Gastroesophageal sphincter (tissue), 4 donors: ENCODE data around the gene LASP1. TPM values are rescaled to one million over a fixed set of nuclear protein-coding genes. Genes with fewer than 3 reads are reported as not detected.
A peak's percentile ranks its signal among the peaks of the same experiment; 100 is the strongest.

ENCODE experiments used
- ATAC-seq: fragments of 150-250 bp; one replicate; pipeline ENCODE4 v1.9.1; 2016; ENCODE audit warnings: mild to moderate bottlenecking, moderate library complexity
- H3K27ac ChIP-seq, 4 donors: fragments of 200-600 bp; sonication (generic) in 3 of 4; 1 replicate in 3 of 4; 2 replicates in 1 of 4; pipeline ENCODE4 v1.5.1; 2016 to 2019
- H3K27me3 ChIP-seq: fragments of 200-600 bp; sonication (generic); one replicate; pipeline ENCODE4 v1.5.1; 2019
- H3K36me3 ChIP-seq, 2 donors: fragments of 200-600 bp; sonication (generic); one replicate each; pipeline ENCODE4 v1.5.1; 2019; ENCODE audit warnings: control low read depth in 1 of 2
- H3K4me1 ChIP-seq, 3 donors: fragments of 200-600 bp; sonication (generic); 1 replicate in 2 of 3; 2 replicates in 1 of 3; pipeline ENCODE4 v1.5.1; 2016 to 2019; ENCODE audit warnings: control low read depth in 2 of 3
- H3K4me3 ChIP-seq, 2 donors: fragments of 200-600 bp; sonication (generic); one replicate each; pipeline ENCODE4 v1.5.1; 2019; ENCODE audit warnings: mild to moderate bottlenecking in 1 of 2, moderate library complexity in 1 of 2
- H3K9me3 ChIP-seq, 3 donors: fragments of 200-600 bp; sonication (generic); one replicate each; pipeline ENCODE4 v1.5.1; 2017 to 2019; ENCODE audit warnings: control low read depth in 2 of 3
- EP300 ChIP-seq: sonication (generic); formaldehyde crosslinking; IDR thresholded peaks from one replicate; pipeline ENCODE4 v1.6.1; 2017; ENCODE audit warnings: antibody characterized with exemption, mild to moderate bottlenecking
- POLR2A ChIP-seq, 2 donors: fragments of 450-650 bp; IDR thresholded peaks; one replicate each; pipeline ENCODE4 v1.6.1; 2017; ENCODE audit warnings: antibody characterized with exemption in 2 of 2, mild to moderate bottlenecking in 2 of 2, moderate library complexity in 1 of 2
- POLR2AphosphoS5 ChIP-seq: sonication (generic); formaldehyde crosslinking; IDR thresholded peaks from one replicate; pipeline ENCODE4 v1.6.1; 2017; ENCODE audit warnings: antibody characterized with exemption
- WGBS, 2 donors: methylation state at CpG; one replicate each; pipeline ENCODE4 v1.1.5; 2018; ENCODE audit warnings: low coverage in 1 of 2; 5-methylcytosine and 5-hydroxymethylcytosine counted together
- total RNA-seq, 4 donors: library from RNA; depleted of rRNA; stranded (reverse); fragments of >200 nt; gene quantifications; one replicate each; pipeline ENCODE4 v1.1.0, GENCODE V29; 2016
- TF ChIP-seq, protein P1 (sequence below), 4 experiments: fragments of 200-600 bp in 2 of 4; fragments of 450-650 bp in 2 of 4; sonication (generic) in 1 of 4; IDR thresholded peaks; one replicate each; pipeline ENCODE4 v1.5.1; 2017 to 2019; ENCODE audit warnings: antibody characterized with exemption in 4 of 4, mild to moderate bottlenecking in 2 of 4, moderate library complexity in 2 of 4

LASP1 gene
- total RNA-seq, 4 donors from 2014 or later = 33.5 to 88.9 (median 73.6) TPM

DNA sequence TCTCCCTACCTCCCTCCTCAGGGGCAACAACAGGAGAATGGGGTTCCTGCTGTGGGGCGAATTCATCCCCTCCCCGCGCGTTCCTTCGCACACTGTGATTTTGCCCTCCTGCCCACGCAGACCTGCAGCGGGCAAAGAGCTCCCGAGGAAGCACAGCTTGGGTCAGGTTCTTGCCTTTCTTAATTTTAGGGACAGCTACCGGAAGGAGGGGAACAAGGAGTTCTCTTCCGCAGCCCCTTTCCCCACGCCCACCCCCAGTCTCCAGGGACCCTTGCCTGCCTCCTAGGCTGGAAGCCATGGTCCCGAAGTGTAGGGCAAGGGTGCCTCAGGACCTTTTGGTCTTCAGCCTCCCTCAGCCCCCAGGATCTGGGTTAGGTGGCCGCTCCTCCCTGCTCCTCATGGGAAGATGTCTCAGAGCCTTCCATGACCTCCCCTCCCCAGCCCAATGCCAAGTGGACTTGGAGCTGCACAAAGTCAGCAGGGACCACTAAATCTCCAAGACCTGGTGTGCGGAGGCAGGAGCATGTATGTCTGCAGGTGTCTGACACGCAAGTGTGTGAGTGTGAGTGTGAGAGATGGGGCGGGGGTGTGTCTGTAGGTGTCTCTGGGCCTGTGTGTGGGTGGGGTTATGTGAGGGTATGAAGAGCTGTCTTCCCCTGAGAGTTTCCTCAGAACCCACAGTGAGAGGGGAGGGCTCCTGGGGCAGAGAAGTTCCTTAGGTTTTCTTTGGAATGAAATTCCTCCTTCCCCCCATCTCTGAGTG is 49.6 kb downstream of the LASP1 start:
- TF ChIP-seq POLR2A (IDR thresholded peaks at IDR 0.05) = no peak
- H3K36me3 ChIP-seq = peaks cover 0 to 59% of the 10 kb centered on the region in 2 donors
- no peak for ATAC-seq
- peak overlapping the region in 3 of 4 donors; percentile 71 to 81 (median 73) for H3K27ac ChIP-seq
- H3K4me3 ChIP-seq = no peak overlapping the region
- peaks cover 5 to 82% (median 35%) of the 10 kb centered on the region in 3 donors for H3K4me1 ChIP-seq
- no peaks in the 10 kb centered on the region for H3K27me3 ChIP-seq
- H3K9me3 ChIP-seq = no peaks in the 10 kb centered on the region
- WGBS, 2 donors = 92 to 94% methylated on average over 6 to 9 of the region's 16 CpGs

DNA sequence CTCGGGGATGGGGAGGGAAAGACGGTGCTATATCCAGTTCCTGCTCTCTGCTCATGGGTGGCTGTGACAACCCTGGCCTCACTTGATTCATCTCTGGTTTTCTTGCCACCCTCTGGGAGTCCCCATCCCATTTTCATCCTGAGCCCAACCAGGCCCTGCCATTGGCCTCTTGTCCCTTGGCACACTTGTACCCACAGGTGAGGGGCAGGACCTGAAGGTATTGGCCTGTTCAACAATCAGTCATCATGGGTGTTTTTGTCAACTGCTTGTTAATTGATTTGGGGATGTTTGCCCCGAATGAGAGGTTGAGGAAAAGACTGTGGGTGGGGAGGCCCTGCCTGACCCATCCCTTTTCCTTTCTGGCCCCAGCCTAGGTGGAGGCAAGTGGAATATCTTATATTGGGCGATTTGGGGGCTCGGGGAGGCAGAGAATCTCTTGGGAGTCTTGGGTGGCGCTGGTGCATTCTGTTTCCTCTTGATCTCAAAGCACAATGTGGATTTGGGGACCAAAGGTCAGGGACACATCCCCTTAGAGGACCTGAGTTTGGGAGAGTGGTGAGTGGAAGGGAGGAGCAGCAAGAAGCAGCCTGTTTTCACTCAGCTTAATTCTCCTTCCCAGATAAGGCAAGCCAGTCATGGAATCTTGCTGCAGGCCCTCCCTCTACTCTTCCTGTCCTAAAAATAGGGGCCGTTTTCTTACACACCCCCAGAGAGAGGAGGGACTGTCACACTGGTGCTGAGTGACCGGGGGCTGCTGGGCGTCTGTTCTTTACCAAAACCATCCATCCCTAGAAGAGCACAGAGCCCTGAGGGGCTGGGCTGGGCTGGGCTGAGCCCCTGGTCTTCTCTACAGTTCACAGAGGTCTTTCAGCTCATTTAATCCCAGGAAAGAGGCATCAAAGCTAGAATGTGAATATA is 50.8 kb downstream of the LASP1 start:
- H3K4me1 ChIP-seq = peaks cover 5 to 77% (median 35%) of the 10 kb centered on the region in 3 donors
- peaks cover 0 to 48% of the 10 kb centered on the region in 2 donors for H3K36me3 ChIP-seq
- peak overlapping the region; percentile 1 to 81 (median 72) for H3K27ac ChIP-seq
- no peaks in the 10 kb centered on the region for H3K27me3 ChIP-seq
- ATAC-seq = no peak
- no peaks in the 10 kb centered on the region for H3K9me3 ChIP-seq
- TF ChIP-seq POLR2A (IDR thresholded peaks at IDR 0.05) = no peak
- TF ChIP-seq, protein P1, sequence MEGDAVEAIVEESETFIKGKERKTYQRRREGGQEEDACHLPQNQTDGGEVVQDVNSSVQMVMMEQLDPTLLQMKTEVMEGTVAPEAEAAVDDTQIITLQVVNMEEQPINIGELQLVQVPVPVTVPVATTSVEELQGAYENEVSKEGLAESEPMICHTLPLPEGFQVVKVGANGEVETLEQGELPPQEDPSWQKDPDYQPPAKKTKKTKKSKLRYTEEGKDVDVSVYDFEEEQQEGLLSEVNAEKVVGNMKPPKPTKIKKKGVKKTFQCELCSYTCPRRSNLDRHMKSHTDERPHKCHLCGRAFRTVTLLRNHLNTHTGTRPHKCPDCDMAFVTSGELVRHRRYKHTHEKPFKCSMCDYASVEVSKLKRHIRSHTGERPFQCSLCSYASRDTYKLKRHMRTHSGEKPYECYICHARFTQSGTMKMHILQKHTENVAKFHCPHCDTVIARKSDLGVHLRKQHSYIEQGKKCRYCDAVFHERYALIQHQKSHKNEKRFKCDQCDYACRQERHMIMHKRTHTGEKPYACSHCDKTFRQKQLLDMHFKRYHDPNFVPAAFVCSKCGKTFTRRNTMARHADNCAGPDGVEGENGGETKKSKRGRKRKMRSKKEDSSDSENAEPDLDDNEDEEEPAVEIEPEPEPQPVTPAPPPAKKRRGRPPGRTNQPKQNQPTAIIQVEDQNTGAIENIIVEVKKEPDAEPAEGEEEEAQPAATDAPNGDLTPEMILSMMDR (IDR thresholded peaks at IDR 0.05) = no peak
- no peak for TF ChIP-seq POLR2AphosphoS5
- no peak for TF ChIP-seq EP300
- no peak overlapping the region for H3K4me3 ChIP-seq
- WGBS, 2 donors = 49 to 67% methylated on average over 3 to 8 of the region's 9 CpGs

DNA sequence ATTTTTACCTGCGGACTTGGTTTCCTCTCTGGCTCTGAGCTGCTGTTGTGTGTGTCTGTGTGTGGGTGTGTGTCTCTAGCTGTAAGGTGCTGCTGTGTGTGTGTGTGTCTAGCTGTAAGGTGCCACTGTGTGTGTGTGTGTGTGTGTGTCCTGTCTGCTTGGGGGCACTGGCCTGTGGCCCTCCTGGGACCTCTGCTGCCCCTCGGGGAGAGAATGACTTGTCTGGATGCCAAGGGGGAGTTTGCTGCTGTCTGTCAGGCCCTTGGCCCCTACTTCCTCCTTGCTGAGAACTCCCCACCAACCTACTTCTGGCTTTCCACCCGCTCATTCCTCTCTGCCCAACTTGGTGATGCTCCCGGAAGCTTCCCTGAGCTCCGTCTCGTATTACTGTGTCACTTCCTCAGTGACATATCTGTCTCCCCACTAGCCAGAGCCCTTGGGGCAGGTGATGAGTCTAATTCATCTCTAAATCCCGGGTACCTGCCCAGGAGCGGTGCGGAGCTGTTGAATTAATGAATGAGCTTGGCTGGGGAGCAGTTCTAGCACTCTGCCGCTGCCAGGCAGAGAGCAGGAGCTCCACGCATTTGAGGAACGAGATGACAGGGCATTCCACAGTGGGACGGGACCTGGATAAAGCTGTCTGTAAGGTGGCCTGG is 52.0 kb downstream of the LASP1 start:
- H3K4me1 ChIP-seq = peaks cover 5 to 88% (median 35%) of the 10 kb centered on the region in 3 donors
- no peaks in the 10 kb centered on the region for H3K9me3 ChIP-seq
- peak overlapping the region; percentile 5 to 81 (median 72) for H3K27ac ChIP-seq
- 56 to 60% methylated on average over 1 to 11 of the region's 13 CpGs for WGBS, 2 donors
- H3K27me3 ChIP-seq = no peaks in the 10 kb centered on the region
- ATAC-seq = no peak
- H3K4me3 ChIP-seq = no peak overlapping the region
- TF ChIP-seq EP300 = no peak
- TF ChIP-seq POLR2A (IDR thresholded peaks at IDR 0.05) = no peak
- TF ChIP-seq, protein P1 (IDR thresholded peaks at IDR 0.05) = no peak
- TF ChIP-seq POLR2AphosphoS5 = no peak
- peaks cover 0 to 36% of the 10 kb centered on the region in 2 donors for H3K36me3 ChIP-seq

DNA sequence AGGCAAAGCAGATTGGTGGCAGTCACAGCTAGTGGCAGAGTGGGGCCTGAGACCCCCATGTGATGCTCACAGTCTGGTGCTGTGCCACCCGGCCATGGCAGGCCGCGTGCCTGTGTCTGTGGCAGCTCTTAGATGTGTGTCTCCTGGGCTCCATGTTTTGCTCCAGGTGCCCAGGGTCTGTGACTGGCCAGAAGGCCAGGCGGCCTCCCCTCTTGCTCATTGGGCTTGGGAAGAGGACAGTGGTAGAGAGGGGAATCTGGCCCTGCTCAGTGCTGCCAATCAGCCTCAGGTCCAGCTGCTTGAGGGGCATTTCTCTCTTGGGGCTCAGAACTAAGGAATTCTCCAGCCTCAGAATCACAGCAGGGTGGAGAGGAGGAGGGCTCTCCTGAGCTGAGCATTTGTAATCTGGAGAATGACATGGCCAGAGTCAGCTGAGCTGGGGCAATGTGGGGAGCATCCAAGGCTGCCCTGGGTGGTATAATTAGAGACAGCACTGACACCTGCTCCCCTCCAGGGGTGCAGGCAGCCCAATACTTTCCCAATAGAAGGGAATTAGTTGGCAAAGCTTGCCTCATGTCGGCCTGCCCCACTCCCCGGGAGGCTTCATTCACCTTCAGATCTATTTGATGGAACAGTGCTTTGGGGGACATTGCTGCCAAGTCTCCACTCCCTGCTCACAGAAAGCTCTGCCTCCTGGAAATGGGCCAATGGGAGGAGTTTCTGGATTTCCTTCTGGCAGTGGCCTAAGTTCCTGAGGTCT is 52.9 kb downstream of the LASP1 start:
- H3K9me3 ChIP-seq = no peaks in the 10 kb centered on the region
- peak; percentile 70 for ATAC-seq
- H3K4me1 ChIP-seq = peaks cover 5 to 88% (median 35%) of the 10 kb centered on the region in 3 donors
- no peak overlapping the region for H3K4me3 ChIP-seq
- TF ChIP-seq, protein P1 (IDR thresholded peaks at IDR 0.05) = peak in 2 of 4 experiments; percentile 3 to 13
- TF ChIP-seq POLR2AphosphoS5 (no peak), POLR2A (IDR thresholded peaks at IDR 0.05) (no peak), EP300 (no peak)
- peak overlapping the region; percentile 5 to 81 (median 72) for H3K27ac ChIP-seq
- H3K36me3 ChIP-seq = peaks cover 0 to 27% of the 10 kb centered on the region in 2 donors
- 15% methylated on average over 2 of the region's 6 CpGs; no CpG with 5 or more reads in 1 of the 2 donors for WGBS, 2 donors
- no peaks in the 10 kb centered on the region for H3K27me3 ChIP-seq
